AG04449 (cell line): Measurements from ENCODE around the gene EPHB2.

Experiments used
- CTCF ChIA-PET: fragments of 350-600 bp; formaldehyde crosslinking; extraction: SDS; loops from one replicate; lab custom pipeline; 2021; ENCODE audit warnings: antibody characterized with exemption; lab: Yijun Ruan, JAX
- POLR2A ChIA-PET: fragments of 400-600, 350-600 bp; formaldehyde crosslinking; extraction: SDS; loops from one replicate; lab custom pipeline; 2020; ENCODE audit warnings: antibody characterized with exemption, inconsistent platforms; lab: Yijun Ruan, JAX
- DNase-seq: peaks from one replicate; pipeline ENCODE4 v3.0.0-alpha.2; 2010; ENCODE audit warnings: low read depth, low spot score
- H3K4me3 ChIP-seq: 2 replicates; pipeline ENCODE4 v1.5.1; 2011; ENCODE audit warnings: low read depth, mild to moderate bottlenecking, control low read depth, low read length
- CTCF ChIP-seq: IDR thresholded peaks from one replicate; pipeline ENCODE4 v1.5.1; 2011; ENCODE audit warnings: mild to moderate bottlenecking, moderate library complexity, low read length, control low read depth, inconsistent platforms; ENCODE audit not compliant: insufficient read depth; ENCODE audit errors: missing control alignments

The EPHB2 gene

GRCh38 chr1:22874785-22875184 lies 164.1 kb downstream of the EPHB2 start:
- no peak for TF ChIP-seq CTCF
- no peak overlapping the region for H3K4me3 ChIP-seq
- CTCF ChIA-PET: interaction anchor here (1.0 to 1.5 kb wide), 2 partner anchors 13 to 172 kb away, joined by 3 to 7 read pairs; no protein-coding TSS in a partner anchor
- no peak for DNase-seq
- POLR2A ChIA-PET: no interaction called here

- no peak for TF ChIP-seq CTCF
- ChIA-PET POLR2A (no interaction called here), CTCF (interaction anchor here (1.0 to 1.5 kb wide), 3 partner anchors 13 to 173 kb away, joined by 3 to 7 read pairs (median 3); no protein-coding TSS in a partner anchor)
- no peak for DNase-seq
- H3K4me3 ChIP-seq: no peak overlapping the region
Measured at GRCh38 chr1:22875241-22875640, 164.6 kb downstream of the EPHB2 start.

GRCh38 chr1:22875841-22876240 lies 165.2 kb downstream of the EPHB2 start:
- H3K4me3 ChIP-seq: no peak overlapping the region
- no peak for TF ChIP-seq CTCF
- ChIA-PET CTCF (interaction anchor here (1.0 to 1.5 kb wide), 3 partner anchors 14 to 173 kb away, joined by 3 to 7 read pairs (median 3); no protein-coding TSS in a partner anchor), POLR2A (no interaction called here)
- no peak for DNase-seq

- ChIA-PET POLR2A (no interaction called here), CTCF (interaction anchor here (1.0 to 4.1 kb wide), 7 partner anchors 8 to 173 kb away, joined by 3 to 20 read pairs (median 5); no protein-coding TSS in a partner anchor)
- DNase-seq: no peak
- H3K4me3 ChIP-seq: no peak overlapping the region
- no peak for TF ChIP-seq CTCF
Measured at GRCh38 chr1:22876359-22877111, 165.9 kb downstream of the EPHB2 start.

GRCh38 chr1:22877112-22877915 lies 166.7 kb downstream of the EPHB2 start:
- ChIA-PET POLR2A (no interaction called here), CTCF (interaction anchor here (1.0 to 4.1 kb wide), 10 partner anchors 9 to 173 kb away, joined by 3 to 20 read pairs (median 5); no protein-coding TSS in a partner anchor)
- no peak overlapping the region for H3K4me3 ChIP-seq
- TF ChIP-seq CTCF: no peak
- no peak for DNase-seq
